H1 (cell line): ENCODE measurements around the gene B9D1. TPM values are rescaled to one million over a fixed set of nuclear protein-coding genes. Genes with fewer than 3 reads are reported as not detected.

Experiments used
- CTCF ChIA-PET: fragments of 300-600 bp; sonication (Branson Sonifier 250); formaldehyde crosslinking; loops from one replicate; lab custom pipeline; 2021; ENCODE audit not compliant: partially characterized antibody; lab: Charles Lee
- POLR2A ChIA-PET: fragments of 300-600 bp; sonication (Branson Sonifier 250); formaldehyde crosslinking; loops from one replicate; lab custom pipeline; 2021; ENCODE audit warnings: inconsistent platforms; ENCODE audit not compliant: partially characterized antibody; lab: Charles Lee
- DNase-seq, 2 experiments: peaks; one replicate each; pipeline versions ENCODE4 v3.0.0 to v3.0.0-alpha.2; 2010 to 2022; ENCODE audit warnings: low spot score in 2 of 2, low read depth in 1 of 2, mixed read lengths in 1 of 2
- FAIRE-seq: peaks from 2 replicates; lab custom pipeline; 2011; peaks lifted over from hg19 to GRCh38; lab: Jason Lieb, UNC
- H2AFZ ChIP-seq: 2 replicates; pipeline ENCODE4 v1.8.1; 2012; ENCODE audit warnings: low read length, inconsistent platforms
- H2AK5ac ChIP-seq: 2 replicates; pipeline ENCODE4 v1.6.1; 2013; ENCODE audit warnings: low read depth, low read length
- H2BK120ac ChIP-seq: replicated peaks from 2 replicates; pipeline ENCODE3; 2013; ENCODE audit warnings: low read depth, low read length, inconsistent platforms
- H2BK12ac ChIP-seq: 2 replicates; pipeline ENCODE4 v1.6.1; 2013; ENCODE audit warnings: low read depth, low read length
- H2BK15ac ChIP-seq: 2 replicates; pipeline ENCODE4 v1.6.1; 2013; ENCODE audit warnings: low read length
- H2BK20ac ChIP-seq: 2 replicates; pipeline ENCODE4 v1.6.1; 2013; ENCODE audit warnings: low read length
- H2BK5ac ChIP-seq: 2 replicates; pipeline ENCODE4 v1.6.1; 2013; ENCODE audit warnings: low read depth, low read length
- H3K14ac ChIP-seq: 2 replicates; pipeline ENCODE4 v1.6.1; 2013; ENCODE audit warnings: inconsistent platforms; ENCODE audit not compliant: insufficient read length
- H3K18ac ChIP-seq: 2 replicates; pipeline ENCODE4 v1.6.1; 2013; ENCODE audit warnings: low read length; ENCODE audit errors: extremely low read depth
- H3K23ac ChIP-seq: 2 replicates; pipeline ENCODE4 v1.6.1; 2013; ENCODE audit warnings: inconsistent platforms; ENCODE audit not compliant: insufficient read length
- H3K23me2 ChIP-seq: 2 replicates; pipeline ENCODE4 v1.6.1; 2013; ENCODE audit warnings: low read depth, low read length
- H3K27ac ChIP-seq: 2 replicates; pipeline ENCODE4 v1.6.1; 2011; ENCODE audit warnings: low read depth, low read length, inconsistent platforms
- H3K27me3 ChIP-seq, 4 experiments: replicated peaks in 1 of 4; 1 replicate in 1 of 4; 2 replicates in 3 of 4; pipeline versions ENCODE4 v1.6.1 to v1.8.1; 2011 to 2013; ENCODE audit warnings: low read length in 3 of 4, mild to moderate bottlenecking in 3 of 4, inconsistent platforms in 2 of 4, mixed read lengths in 2 of 4, moderate library complexity in 1 of 4; ENCODE audit not compliant: control insufficient read depth in 3 of 4, insufficient read depth in 3 of 4; ENCODE audit errors: extremely low read depth in 1 of 4
- H3K36me3 ChIP-seq, 4 experiments: 2 replicates each; pipeline versions ENCODE4 v1.6.1 to v1.8.1; 2011 to 2013; ENCODE audit warnings: mild to moderate bottlenecking in 4 of 4, low read length in 3 of 4, moderate library complexity in 2 of 4, control low read depth in 1 of 4, inconsistent platforms in 1 of 4; ENCODE audit not compliant: insufficient read depth in 4 of 4, control insufficient read depth in 2 of 4
- H3K4ac ChIP-seq: replicated peaks from 2 replicates; pipeline ENCODE3; 2013; ENCODE audit warnings: low read length, low read depth, mixed read lengths, inconsistent platforms; ENCODE audit not compliant: insufficient read length
- H3K4me1 ChIP-seq, 4 experiments: replicated peaks in 1 of 4; 1 replicate in 1 of 4; 2 replicates in 3 of 4; pipeline versions ENCODE4 v1.6.1 to v1.8.1; 2011 to 2013; ENCODE audit warnings: low read length in 3 of 4, inconsistent platforms in 2 of 4, mixed read lengths in 1 of 4; ENCODE audit not compliant: insufficient read depth in 4 of 4, control insufficient read depth in 3 of 4
- H3K4me2 ChIP-seq, 2 experiments: 2 replicates each; pipeline versions ENCODE4 v1.6.1 to v1.8.1; 2011 to 2013; ENCODE audit warnings: low read depth in 2 of 2, low read length in 2 of 2, control low read depth in 1 of 2, inconsistent platforms in 1 of 2, mild to moderate bottlenecking in 1 of 2; ENCODE audit not compliant: insufficient read depth in 1 of 2
- H3K4me3 ChIP-seq, 4 experiments: fragments of 200-600, 300-600 bp in 1 of 4; sonication (generic), shearing (Covaris generic), sonication (Bioruptor Twin) in 1 of 4; 2 replicates each; pipeline versions ENCODE4 v1.5.1 to v1.8.1; 2011 to 2016; ENCODE audit warnings: low read length in 4 of 4, low read depth in 3 of 4, control low read depth in 2 of 4, inconsistent platforms in 2 of 4, mild to moderate bottlenecking in 2 of 4, mixed read lengths in 1 of 4, moderate library complexity in 1 of 4; ENCODE audit not compliant: insufficient read depth in 2 of 4; ENCODE audit errors: extremely low read depth in 1 of 4
- H3K56ac ChIP-seq: replicated peaks from 2 replicates; pipeline ENCODE3; 2013; ENCODE audit warnings: low read depth, mild to moderate bottlenecking, mixed read lengths, low read length, inconsistent platforms; ENCODE audit not compliant: insufficient read length
- H3K79me1 ChIP-seq: 2 replicates; pipeline ENCODE4 v1.6.1; 2013; ENCODE audit warnings: low read depth, low read length, control low read depth
- H3K79me2 ChIP-seq, 2 experiments: 2 replicates each; pipeline versions ENCODE4 v1.6.1 to v1.8.1; 2012 to 2013; ENCODE audit warnings: low read length in 2 of 2, mild to moderate bottlenecking in 2 of 2, inconsistent platforms in 1 of 2; ENCODE audit not compliant: insufficient read depth in 2 of 2, control insufficient read depth in 1 of 2
- H3K9ac ChIP-seq, 4 experiments: replicated peaks in 1 of 4; 1 replicate in 1 of 4; 2 replicates in 3 of 4; pipeline versions ENCODE4 v1.6.1 to v1.8.1; 2011 to 2013; ENCODE audit warnings: low read depth in 3 of 4, low read length in 3 of 4, control low read depth in 2 of 4, mild to moderate bottlenecking in 2 of 4, moderate library complexity in 2 of 4, inconsistent platforms in 1 of 4; ENCODE audit errors: extremely low read depth in 1 of 4
- H3K9me3 ChIP-seq, 2 experiments: 2 replicates each; pipeline versions ENCODE4 v1.6.1 to v1.8.1; 2012 to 2013; ENCODE audit warnings: mild to moderate bottlenecking in 2 of 2, moderate library complexity in 2 of 2, control low read depth in 1 of 2, inconsistent platforms in 1 of 2, low read depth in 1 of 2, low read length in 1 of 2, mixed read lengths in 1 of 2; ENCODE audit not compliant: insufficient read depth in 2 of 2
- H4K20me1 ChIP-seq, 2 experiments: replicated peaks in 1 of 2; 2 replicates each; pipeline versions ENCODE3 to v1.8.1; 2011 to 2013; ENCODE audit warnings: inconsistent platforms in 2 of 2, low read length in 2 of 2, mild to moderate bottlenecking in 1 of 2; ENCODE audit not compliant: insufficient read depth in 2 of 2, control insufficient read depth in 1 of 2
- H4K5ac ChIP-seq: 2 replicates; pipeline ENCODE4 v1.6.1; 2013; ENCODE audit warnings: low read length, low read depth, mixed read lengths, inconsistent platforms; ENCODE audit not compliant: insufficient read length
- H4K8ac ChIP-seq: 2 replicates; pipeline ENCODE4 v1.8.0; 2013; ENCODE audit warnings: mild to moderate bottlenecking, moderate library complexity, low read length, inconsistent platforms; ENCODE audit not compliant: insufficient read depth; ENCODE audit errors: extremely low read depth
- H4K91ac ChIP-seq: replicated peaks from 2 replicates; pipeline ENCODE3; 2013; ENCODE audit warnings: low read length, mixed read lengths, inconsistent platforms; ENCODE audit not compliant: insufficient read length
- ASH2L ChIP-seq: fragments of 200-600, 300-600 bp; sonication (generic); IDR thresholded peaks from one replicate; pipeline ENCODE4 v1.7.1; 2017; ENCODE audit warnings: low read length
- BCL11A ChIP-seq, 2 experiments: IDR thresholded peaks; one replicate each; pipeline ENCODE4 v1.6.1; 2011; ENCODE audit warnings: low read depth in 2 of 2, low read length in 2 of 2, mild to moderate bottlenecking in 2 of 2
- CHD1 ChIP-seq: IDR thresholded peaks from 2 replicates; pipeline ENCODE4 v1.6.1; 2012; ENCODE audit warnings: low read depth, low read length, improper control_type of control experiment
- CTCF ChIP-seq, 3 experiments: IDR thresholded peaks; 1 replicate in 2 of 3; 2 replicates in 1 of 3; pipeline versions ENCODE4 v1.5.1 to v1.6.1; 2011; ENCODE audit warnings: low read length in 3 of 3, mild to moderate bottlenecking in 3 of 3, inconsistent platforms in 2 of 3, low read depth in 1 of 3, moderate library complexity in 1 of 3; ENCODE audit not compliant: insufficient read depth in 1 of 3; ENCODE audit errors: control extremely low read depth in 1 of 3
- POU5F1 ChIP-seq: IDR thresholded peaks from 2 replicates; pipeline ENCODE4 v1.6.1; 2011; ENCODE audit warnings: low read depth, mild to moderate bottlenecking, low read length, moderate library complexity
- RBBP5 ChIP-seq: IDR thresholded peaks from 2 replicates; pipeline ENCODE4 v1.7.1; 2012; ENCODE audit warnings: low read depth, mild to moderate bottlenecking, inconsistent platforms, low read length, moderate library complexity, borderline replicate concordance
- TBP ChIP-seq: IDR thresholded peaks from 2 replicates; pipeline ENCODE4 v1.6.1; 2011; ENCODE audit warnings: low read depth, low read length, improper control_type of control experiment
- TCF12 ChIP-seq: IDR thresholded peaks from 2 replicates; pipeline ENCODE4 v1.6.1; 2011; ENCODE audit warnings: low read depth, mild to moderate bottlenecking, low read length
- TEAD4 ChIP-seq: IDR thresholded peaks from 2 replicates; pipeline ENCODE4 v1.6.1; 2012; ENCODE audit warnings: low read depth, low read length, inconsistent platforms, mixed read lengths
- WGBS, 2 experiments: shearing (Covaris generic) in 1 of 2; methylation state at CpG; one replicate each; pipeline versions ENCODE4 v1.1.6 to v1.1.7; 2013 to 2015; ENCODE audit warnings: low lambda C conversion rate in 2 of 2, mixed read lengths in 2 of 2, inconsistent platforms in 1 of 2, low coverage in 1 of 2, missing lambda C conversion rate in 1 of 2; ENCODE audit not compliant: insufficient replicate concordance in 2 of 2, insufficient coverage in 1 of 2, insufficient read length in 1 of 2; ENCODE audit errors: extremely low coverage in 1 of 2, missing lambda C conversion rate in 1 of 2; 5-methylcytosine and 5-hydroxymethylcytosine counted together
- polyA plus RNA-seq, 7 experiments: library from polyadenylated mRNA; depleted of rRNA in 3 of 7; stranded (reverse) in 5 of 7; unstranded in 2 of 7; fragments of >200 nt in 5 of 7; fragments of 200-250 nt in 2 of 7; gene quantifications; 1 replicate in 5 of 7; 2 replicates in 1 of 7; 4 replicates in 1 of 7; pipeline versions ENCODE4 v1.2.1 to v1.2.3, GENCODE V29; 2011 to 2013; ENCODE audit warnings: missing spikeins in 2 of 7, mixed read lengths in 2 of 7
- total RNA-seq: library from RNA; stranded (reverse); fragmentation: NEBNext Ultra II Directional; extraction: Animal tissue kit (Norgen Biotek cat#: 25700); gene quantifications from 2 replicates; pipeline ENCODE4 v1.2.1, GENCODE V29; 2021

B9D1 gene
- total and polyA plus RNA-seq, 2 of the 8 experiments (the other 6 are each of a cell fraction or from before 2014, with no cell fraction given): 24.6 to 65.7 TPM

- no peak for TF ChIP-seq CTCF (IDR thresholded peaks at IDR 0.05; ENCODE audit: control extremely low read depth in 1 of 3, insufficient read depth in 1 of 3, low read depth in 1 of 3, low read length in 3 of 3)
- TF ChIP-seq CHD1: no peak
- no peak for TF ChIP-seq TEAD4
- no peak for TF ChIP-seq BCL11A (IDR thresholded peaks at IDR 0.05; ENCODE audit: low read depth in 2 of 2, low read length in 2 of 2)
- no peak for TF ChIP-seq TCF12
- no peak for TF ChIP-seq RBBP5
- TF ChIP-seq ASH2L: no peak
- TF ChIP-seq TBP: no peak
- TF ChIP-seq POU5F1: no peak
- no peak overlapping the region for H3K14ac ChIP-seq
- ChIA-PET CTCF (interaction anchor here (1.0 to 1.3 kb wide), 3 partner anchors 10 to 52 kb away, joined by 3 read pairs; no protein-coding TSS in a partner anchor), POLR2A (no interaction called here)
- WGBS, 2 experiments: 94% methylated on average over 6 of the region's 6 CpGs; no CpG with 5 or more reads in 1 of the 2 experiments
- no peak overlapping the region for H4K8ac ChIP-seq
- H3K9me3 ChIP-seq: no peaks in the 10 kb centered on the region
- no peak overlapping the region for H3K56ac ChIP-seq
- no peak overlapping the region for H3K27ac ChIP-seq
- no peaks in the 10 kb centered on the region for H3K27me3 ChIP-seq
- H4K20me1 ChIP-seq: peaks cover 4 to 10% of the 10 kb centered on the region in 2 experiments
- no peak overlapping the region for H4K91ac ChIP-seq
- no peak overlapping the region for H3K4ac ChIP-seq
- no peak overlapping the region for H2BK12ac ChIP-seq
- peak overlapping the region in 2 of 4 experiments; percentile 2 to 27; a peak in 1 of 7 replicates for H3K9ac ChIP-seq
- peaks cover 0 to 8% (median 3%) of the 10 kb centered on the region in 4 experiments; a peak in 6 of 7 replicates for H3K4me1 ChIP-seq
- H2BK5ac ChIP-seq: no peak overlapping the region
- peaks cover 16% of the 10 kb centered on the region for H3K79me1 ChIP-seq
- no peak overlapping the region for H2BK20ac ChIP-seq
- H3K36me3 ChIP-seq: peaks cover 4 to 25% (median 13%) of the 10 kb centered on the region in 4 experiments; a peak in 7 of 8 replicates
- FAIRE-seq (no peak), DNase-seq (no peak)
- no peak overlapping the region for H2AK5ac ChIP-seq
- no peaks in the 10 kb centered on the region for H3K23me2 ChIP-seq
- H3K18ac ChIP-seq: no peak overlapping the region
- H3K4me3 ChIP-seq: no peak overlapping the region
- no peak overlapping the region for H2BK15ac ChIP-seq
- no peak overlapping the region for H2AFZ ChIP-seq
- no peak overlapping the region for H4K5ac ChIP-seq
- no peak overlapping the region for H3K23ac ChIP-seq
- H3K79me2 ChIP-seq: no peaks in the 10 kb centered on the region
- H2BK120ac ChIP-seq: no peak overlapping the region
- H3K4me2 ChIP-seq: no peak overlapping the region
These were observed 50.9 kb downstream of the B9D1 start for GRCh38 chr17:19311421-19312215.
